Measurements from ENCODE around the gene PCDHGA5.
"Not testable (repeated sequence)": the region's sequence is repeated elsewhere in the genome, so short reads cannot be mapped to it uniquely, and the experiment has no call there.

Gene PCDHGA5

DNA sequence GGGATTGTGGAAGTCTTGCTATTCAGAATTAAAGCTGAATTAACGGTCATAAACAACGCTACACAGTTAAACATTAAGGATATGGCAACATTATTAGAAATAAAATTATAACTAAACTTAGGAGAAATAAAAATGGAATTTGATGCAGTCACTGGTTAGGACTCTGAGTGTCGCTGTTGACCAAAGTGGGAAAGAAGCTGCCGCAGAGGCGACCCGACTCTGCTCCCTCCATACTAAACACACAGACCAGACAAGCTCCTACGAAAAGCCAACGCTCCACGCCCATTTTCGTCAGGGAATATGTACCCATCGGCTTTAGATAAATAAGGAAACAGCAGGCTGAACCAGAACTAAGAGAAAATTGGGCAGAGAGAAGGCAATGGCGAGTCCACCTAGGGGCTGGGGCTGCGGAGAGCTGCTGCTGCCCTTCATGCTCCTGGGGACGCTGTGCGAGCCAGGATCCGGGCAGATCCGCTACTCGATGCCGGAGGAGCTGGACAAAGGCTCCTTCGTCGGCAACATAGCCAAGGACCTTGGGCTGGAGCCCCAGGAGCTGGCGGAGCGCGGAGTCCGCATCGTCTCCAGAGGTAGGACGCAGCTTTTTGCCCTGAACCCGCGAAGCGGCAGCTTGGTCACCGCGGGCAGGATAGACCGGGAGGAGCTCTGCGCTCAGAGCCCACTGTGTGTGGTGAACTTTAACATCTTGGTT lies at the start of gene PCDHGA5:
Gene PCDHGA5 (plus strand): TSS at position 211 of the 709 bp plus-strand sequence. CDS start 169 bp downstream, at position 380.
- H3K4me3 ChIP-seq (ENCODE audit: low read length): no peak within 1 kb of the TSS
- TF ChIP-seq, protein P1, sequence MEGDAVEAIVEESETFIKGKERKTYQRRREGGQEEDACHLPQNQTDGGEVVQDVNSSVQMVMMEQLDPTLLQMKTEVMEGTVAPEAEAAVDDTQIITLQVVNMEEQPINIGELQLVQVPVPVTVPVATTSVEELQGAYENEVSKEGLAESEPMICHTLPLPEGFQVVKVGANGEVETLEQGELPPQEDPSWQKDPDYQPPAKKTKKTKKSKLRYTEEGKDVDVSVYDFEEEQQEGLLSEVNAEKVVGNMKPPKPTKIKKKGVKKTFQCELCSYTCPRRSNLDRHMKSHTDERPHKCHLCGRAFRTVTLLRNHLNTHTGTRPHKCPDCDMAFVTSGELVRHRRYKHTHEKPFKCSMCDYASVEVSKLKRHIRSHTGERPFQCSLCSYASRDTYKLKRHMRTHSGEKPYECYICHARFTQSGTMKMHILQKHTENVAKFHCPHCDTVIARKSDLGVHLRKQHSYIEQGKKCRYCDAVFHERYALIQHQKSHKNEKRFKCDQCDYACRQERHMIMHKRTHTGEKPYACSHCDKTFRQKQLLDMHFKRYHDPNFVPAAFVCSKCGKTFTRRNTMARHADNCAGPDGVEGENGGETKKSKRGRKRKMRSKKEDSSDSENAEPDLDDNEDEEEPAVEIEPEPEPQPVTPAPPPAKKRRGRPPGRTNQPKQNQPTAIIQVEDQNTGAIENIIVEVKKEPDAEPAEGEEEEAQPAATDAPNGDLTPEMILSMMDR (IDR thresholded peaks at IDR 0.05; ENCODE audit: insufficient read depth, low read depth, low read length, missing control alignments): no peak
- no peak for DNase-seq (ENCODE audit: low read depth)

GRCh38 chr5:141316963-141317362 lies 47.0 kb upstream of the PCDHGA5 start:
- DNase-seq (ENCODE audit: low read depth): not testable (repeated sequence)

DNA sequence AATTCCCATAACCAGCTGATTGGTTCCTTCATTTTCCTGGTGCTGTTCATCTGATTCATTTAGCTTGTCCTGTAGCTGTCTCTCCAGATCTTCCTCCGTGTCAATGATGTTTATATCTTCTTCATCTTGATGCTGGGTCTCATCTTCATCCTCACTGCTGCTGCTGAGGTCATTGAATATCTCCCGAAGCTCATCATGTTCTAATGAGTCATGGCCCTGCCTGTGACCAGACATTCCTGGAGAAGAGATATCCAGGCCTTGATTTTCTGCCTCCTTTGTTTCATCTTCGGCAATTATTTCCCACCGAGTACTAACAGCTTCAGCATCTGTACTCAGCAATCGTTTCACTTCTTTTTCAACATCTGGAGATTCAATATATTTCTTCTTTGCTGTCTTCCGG lies 44.8 kb upstream of the PCDHGA5 start:
- no peak overlapping the region for H3K4me3 ChIP-seq (ENCODE audit: low read length)
- no peak for DNase-seq (ENCODE audit: low read depth)
- TF ChIP-seq, protein P1 (IDR thresholded peaks at IDR 0.05; ENCODE audit: insufficient read depth, low read depth, low read length, missing control alignments): no peak

More at GRCh38 chr5:141316963-141317362, 47.0 kb upstream of the PCDHGA5 start:
- H3K4me3 ChIP-seq (ENCODE audit: low read length): not testable (repeated sequence)

DNA sequence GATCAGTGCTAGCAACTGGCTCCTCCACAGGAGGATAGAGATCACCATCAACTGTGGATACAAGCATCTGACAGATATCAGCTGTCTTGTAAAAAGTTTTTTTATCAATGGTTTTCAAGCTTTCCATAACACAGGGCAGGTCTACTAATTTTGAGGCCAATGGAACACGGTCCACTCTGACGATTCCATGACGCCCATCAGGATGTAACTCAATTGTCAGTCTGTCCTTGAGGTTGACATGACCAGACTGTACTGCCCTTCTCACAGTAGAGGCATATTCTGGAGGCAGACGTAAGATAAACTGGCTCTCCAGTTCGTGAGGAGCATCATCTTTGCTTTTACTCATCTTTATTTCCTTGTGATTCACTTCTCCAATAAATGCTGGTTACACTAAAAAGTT lies 44.3 kb upstream of the PCDHGA5 start:
- DNase-seq (ENCODE audit: low read depth): no peak
- TF ChIP-seq, protein P1 (IDR thresholded peaks at IDR 0.05; ENCODE audit: insufficient read depth, low read depth, low read length, missing control alignments): no peak

GRCh38 chr5:141320225-141321169 lies 43.5 kb upstream of the PCDHGA5 start, which contains the start of gene TAF7:
Gene TAF7, minus strand, starts transcription at chr5:141320784. Its CDS starts 740 bp downstream, at chr5:141320044.
- TF ChIP-seq, protein P1 (IDR thresholded peaks at IDR 0.05; ENCODE audit: insufficient read depth, low read depth, low read length, missing control alignments): peak; percentile 88
- peak; percentile 93 for DNase-seq (ENCODE audit: low read depth)
- H3K4me3 ChIP-seq (ENCODE audit: low read length): peak within 1 kb of the TSS; percentile 86

More for the DNA sequence above, 44.3 kb upstream of the PCDHGA5 start:
- H3K4me3 ChIP-seq (ENCODE audit: low read length): peak overlapping the region; percentile 86

GRCh38 chr5:141322261-141322660 lies 41.7 kb upstream of the PCDHGA5 start:
- TF ChIP-seq, protein P1 (IDR thresholded peaks at IDR 0.05; ENCODE audit: insufficient read depth, low read depth, low read length, missing control alignments): no peak
- DNase-seq (ENCODE audit: low read depth): no peak
- H3K4me3 ChIP-seq (ENCODE audit: low read length): no peak overlapping the region

Measured in epithelial cell of esophagus (primary cell).